Muscle layer of colon (tissue), 2 donors: ENCODE measurements around the gene ZNF341.

Experiments
- H3K27ac ChIP-seq: one replicate; pipeline ENCODE4 v1.7.0; 2013; ENCODE audit warnings: low read depth, mild to moderate bottlenecking, low read length, moderate library complexity
- H3K27me3 ChIP-seq, 2 donors: one replicate each; pipeline ENCODE4 v1.7.0; 2013; ENCODE audit warnings: low read length in 2 of 2, mild to moderate bottlenecking in 2 of 2; ENCODE audit not compliant: insufficient read depth in 2 of 2, control insufficient read depth in 1 of 2
- H3K36me3 ChIP-seq: one replicate; pipeline ENCODE4 v1.7.0; 2013; ENCODE audit warnings: mild to moderate bottlenecking, low read length; ENCODE audit not compliant: insufficient read depth
- H3K4me1 ChIP-seq: one replicate; pipeline ENCODE4 v1.7.0; 2013; ENCODE audit warnings: mild to moderate bottlenecking, low read length; ENCODE audit not compliant: insufficient read depth
- H3K4me3 ChIP-seq, 2 donors: one replicate each; pipeline ENCODE4 v1.7.0; 2013; ENCODE audit warnings: low read length in 2 of 2, low read depth in 1 of 2, mild to moderate bottlenecking in 1 of 2, moderate library complexity in 1 of 2
- H3K9ac ChIP-seq: one replicate; pipeline ENCODE4 v1.7.0; 2013; ENCODE audit warnings: low read length
- H3K9me3 ChIP-seq: one replicate; pipeline ENCODE4 v1.7.0; 2013; ENCODE audit warnings: mild to moderate bottlenecking, low read length
- donor health status: abdominal sarcoma.
- donor health status: Adenocarcinoma of cecum.

The ZNF341 gene

DNA sequence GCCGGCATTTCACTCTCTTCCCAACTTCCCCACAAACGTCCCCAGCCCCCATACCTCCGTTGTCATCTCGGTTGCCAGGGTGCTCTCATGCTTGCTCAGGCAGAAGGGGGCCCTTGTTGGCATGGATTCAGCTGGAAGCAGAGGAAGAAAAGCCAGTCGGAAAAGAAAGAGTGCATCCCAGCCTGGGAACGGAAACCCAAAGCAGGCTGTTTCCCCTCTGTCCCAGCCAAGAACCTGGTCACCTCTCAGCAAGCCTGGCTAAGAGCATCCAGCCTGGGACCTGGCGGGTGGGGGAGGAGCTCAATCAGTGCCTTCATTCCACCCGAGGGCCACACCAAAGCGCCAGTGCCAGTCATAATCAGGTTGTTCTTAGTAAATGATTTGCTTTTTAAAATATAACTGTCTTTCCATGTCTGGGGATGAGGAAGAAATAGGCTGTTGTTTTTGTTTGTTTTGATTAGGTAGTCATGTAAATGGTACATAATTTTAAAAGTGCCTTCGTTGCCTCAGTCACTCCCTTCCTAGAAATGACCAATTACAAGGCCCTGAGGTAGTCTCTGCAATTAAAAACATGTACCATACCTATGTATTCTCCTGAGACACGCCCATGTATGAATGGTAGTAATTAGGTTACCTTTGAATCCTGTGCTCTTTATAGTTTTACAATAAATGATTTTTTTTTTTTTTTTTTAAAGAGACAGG lies 100.5 kb downstream of the ZNF341 start:
- H3K4me3 ChIP-seq, result peak overlapping the region in 1 of 2 donors; percentile 11
- no peak overlapping the region for H3K9ac ChIP-seq
- no peaks in the 10 kb centered on the region for H3K36me3 ChIP-seq
- H3K27ac ChIP-seq, result no peak overlapping the region
- no peaks in the 10 kb centered on the region for H3K27me3 ChIP-seq
- peaks cover 84% of the 10 kb centered on the region for H3K4me1 ChIP-seq
- no peaks in the 10 kb centered on the region for H3K9me3 ChIP-seq

DNA sequence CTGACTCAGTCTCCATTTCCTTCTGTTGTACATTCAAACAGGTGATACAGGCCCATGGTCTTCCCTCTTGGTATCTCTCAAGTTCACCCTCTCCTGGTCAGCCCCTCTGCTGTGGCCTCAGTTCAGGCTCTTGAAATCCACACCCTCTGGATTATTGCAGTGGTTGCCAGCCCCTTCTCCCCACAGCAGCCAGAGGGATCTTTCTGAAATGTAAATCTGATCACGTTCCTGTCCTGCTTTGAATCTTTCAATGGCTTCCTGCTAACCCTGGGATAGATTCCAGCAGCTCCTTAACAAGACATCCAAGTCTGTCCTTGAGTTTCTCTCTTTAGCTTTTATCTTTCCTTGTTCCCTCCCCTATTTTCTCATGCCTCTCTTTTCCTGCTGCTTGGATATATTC lies 101.5 kb downstream of the ZNF341 start:
- no peaks in the 10 kb centered on the region for H3K36me3 ChIP-seq
- H3K9me3 ChIP-seq, result no peaks in the 10 kb centered on the region
- no peaks in the 10 kb centered on the region for H3K27me3 ChIP-seq
- no peak overlapping the region for H3K9ac ChIP-seq
- no peak overlapping the region for H3K4me3 ChIP-seq
- peak overlapping the region; percentile 43 for H3K27ac ChIP-seq
- peaks cover 83% of the 10 kb centered on the region for H3K4me1 ChIP-seq

DNA sequence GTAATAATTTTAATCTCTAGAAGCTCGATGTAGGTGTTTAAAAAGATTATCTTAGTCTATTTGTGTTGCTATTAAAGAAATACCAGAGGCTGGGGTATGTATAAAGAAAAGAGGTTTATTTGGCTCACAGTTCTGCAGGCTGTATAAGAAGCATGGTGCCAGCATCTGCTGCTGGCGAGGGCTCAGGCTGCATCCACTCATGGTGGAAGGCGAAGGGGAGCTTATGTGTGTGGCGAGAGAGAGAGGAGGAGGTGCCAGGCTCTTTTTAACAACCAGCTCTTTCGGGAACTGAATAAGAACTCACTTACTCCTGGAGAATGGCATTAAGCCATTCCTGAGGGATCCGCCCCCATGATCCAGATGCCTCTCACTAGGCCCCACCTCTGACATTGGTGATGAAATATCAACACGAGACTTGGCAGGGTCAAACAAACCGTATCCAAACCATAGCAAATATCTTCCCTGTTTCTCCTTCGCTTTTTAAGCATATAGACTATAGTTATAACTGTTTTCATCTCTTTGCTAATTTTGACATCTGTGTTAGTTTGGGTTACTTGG lies 103.9 kb downstream of the ZNF341 start:
- Histone ChIP-seq H3K4me3 (no peak overlapping the region), H3K27me3 (no peaks in the 10 kb centered on the region), H3K9me3 (no peaks in the 10 kb centered on the region), H3K36me3 (no peaks in the 10 kb centered on the region), H3K4me1 (peaks cover 81% of the 10 kb centered on the region), H3K9ac (no peak overlapping the region), H3K27ac (no peak overlapping the region)

DNA sequence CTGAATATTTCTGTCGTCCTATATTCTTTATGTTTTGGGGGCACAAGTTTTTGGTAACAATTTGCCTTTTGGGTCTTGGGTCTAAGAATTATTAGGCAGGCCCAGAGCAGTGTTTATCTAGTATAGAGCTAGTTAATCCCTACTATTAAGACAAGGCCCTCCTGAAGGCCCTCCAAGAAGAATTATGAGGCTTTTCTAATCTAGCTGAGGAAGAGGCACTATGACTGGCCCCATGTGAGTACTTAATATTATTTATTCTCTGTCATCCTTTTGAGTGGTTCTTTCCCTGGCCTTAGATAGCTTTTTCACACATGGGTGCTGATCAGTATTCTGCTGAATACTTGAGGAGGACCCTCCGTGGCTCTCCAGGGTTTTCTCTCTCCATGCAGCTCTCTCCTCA lies 104.5 kb downstream of the ZNF341 start:
- H3K27ac ChIP-seq, result no peak overlapping the region

DNA sequence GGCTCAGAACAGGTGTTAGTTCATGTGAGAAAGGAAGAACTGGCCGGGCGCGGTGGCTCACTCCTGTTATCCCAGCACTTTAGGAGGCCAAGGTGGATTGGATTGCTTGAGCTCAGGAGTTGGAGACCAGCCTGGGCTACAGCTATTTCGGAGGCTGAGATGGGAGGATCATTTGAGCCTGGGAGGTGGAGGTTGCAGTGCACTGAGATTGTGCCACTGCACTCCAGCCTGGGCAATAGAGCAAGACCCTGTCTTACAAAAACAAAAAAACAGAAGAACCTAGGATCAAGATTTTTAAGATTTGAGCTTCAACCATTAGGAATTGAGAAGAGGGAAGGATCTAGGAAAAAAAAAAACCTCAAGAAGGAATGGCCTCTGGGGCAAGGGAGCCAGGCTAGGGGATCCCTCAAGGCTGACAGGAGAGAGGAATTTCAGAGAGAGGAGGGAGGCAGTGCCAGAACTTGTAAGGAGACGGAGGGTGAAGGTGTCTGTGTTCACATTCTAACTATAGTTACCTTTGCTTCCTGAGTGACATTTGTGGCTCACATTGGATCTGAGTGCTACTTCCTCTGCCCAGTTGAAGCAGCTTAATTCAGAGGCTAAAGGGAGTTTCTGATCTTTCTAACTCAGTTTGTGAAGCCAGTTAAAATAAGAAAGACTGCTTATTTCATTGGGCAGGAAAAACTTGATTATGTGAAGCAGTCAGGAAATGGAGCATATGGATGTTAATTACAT lies 105.5 kb downstream of the ZNF341 start:
- H3K27me3 ChIP-seq, result no peaks in the 10 kb centered on the region
- H3K9me3 ChIP-seq, result no peaks in the 10 kb centered on the region
- peaks cover 88% of the 10 kb centered on the region for H3K4me1 ChIP-seq
- no peak overlapping the region for H3K27ac ChIP-seq
- no peak overlapping the region for H3K9ac ChIP-seq
- H3K36me3 ChIP-seq, result no peaks in the 10 kb centered on the region
- H3K4me3 ChIP-seq, result no peak overlapping the region

More for the DNA sequence above, 104.5 kb downstream of the ZNF341 start:
- Histone ChIP-seq H3K9me3 (no peaks in the 10 kb centered on the region), H3K9ac (no peak overlapping the region), H3K36me3 (no peaks in the 10 kb centered on the region), H3K4me1 (peaks cover 87% of the 10 kb centered on the region), H3K27me3 (no peaks in the 10 kb centered on the region), H3K4me3 (no peak overlapping the region)

DNA sequence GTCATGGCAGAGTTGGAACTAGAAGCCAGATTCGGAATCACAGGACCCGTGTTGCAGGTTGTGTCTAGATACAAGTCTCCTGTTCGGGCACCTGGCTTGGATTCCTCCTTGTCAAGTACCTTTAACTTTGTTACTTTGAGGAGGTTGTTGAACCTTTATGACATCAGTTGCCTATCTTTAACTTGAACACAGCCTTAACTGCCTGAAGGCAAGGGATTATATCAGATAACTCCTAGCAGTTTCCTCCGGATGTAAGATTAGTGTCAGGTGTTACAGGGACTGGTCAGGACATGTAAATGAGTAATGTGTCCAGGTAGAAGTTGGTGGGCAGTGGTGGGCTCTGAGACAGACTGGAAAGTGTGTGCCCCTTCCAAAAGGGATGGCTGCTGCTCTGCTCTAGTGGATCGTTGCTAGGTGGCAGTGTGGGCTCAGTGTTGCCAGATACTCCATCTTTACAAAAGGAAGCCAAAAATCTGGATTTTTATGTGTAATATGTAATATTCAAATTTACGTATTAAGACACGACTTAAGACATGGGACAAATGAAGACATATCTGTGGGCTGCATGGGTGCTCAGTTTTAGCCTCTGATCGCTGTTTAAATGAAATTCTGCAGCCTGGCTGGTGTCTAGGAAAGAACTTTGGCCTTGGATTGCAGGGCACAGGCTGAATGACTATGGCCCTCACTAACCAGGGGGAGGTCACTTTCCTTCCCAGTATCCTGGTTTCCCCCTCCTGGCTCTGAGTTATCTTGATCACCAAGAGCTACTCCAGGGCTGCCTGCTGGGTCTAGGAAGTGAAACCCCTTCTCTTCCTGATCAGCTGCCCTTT lies 106.5 kb downstream of the ZNF341 start:
- peaks cover 88% of the 10 kb centered on the region for H3K4me1 ChIP-seq
- no peak overlapping the region for H3K27ac ChIP-seq
- no peak overlapping the region for H3K9ac ChIP-seq
- no peak overlapping the region for H3K4me3 ChIP-seq
- H3K9me3 ChIP-seq, result no peaks in the 10 kb centered on the region
- no peaks in the 10 kb centered on the region for H3K27me3 ChIP-seq
- no peaks in the 10 kb centered on the region for H3K36me3 ChIP-seq

DNA sequence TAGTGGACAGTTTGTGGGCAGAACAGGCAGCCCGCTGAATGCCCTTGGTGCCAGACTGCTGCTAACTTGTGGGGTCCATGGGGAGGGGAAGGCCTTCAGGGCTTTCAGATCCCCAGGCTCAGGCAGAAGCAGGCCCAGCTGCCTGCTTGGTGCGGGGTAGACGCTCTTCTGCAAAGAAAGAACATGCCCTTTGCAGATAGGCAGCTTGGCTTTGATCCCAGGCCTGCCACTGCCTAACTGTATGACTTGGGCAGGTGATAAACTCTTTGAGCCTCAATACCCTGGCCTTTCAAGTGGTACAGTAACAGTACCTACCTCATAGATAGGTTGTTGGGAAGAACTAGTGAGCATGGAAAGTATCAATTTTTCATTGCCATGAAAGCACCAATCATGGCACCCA lies 107.8 kb downstream of the ZNF341 start:
- no peak overlapping the region for H3K27ac ChIP-seq
- no peak overlapping the region for H3K9ac ChIP-seq
- no peaks in the 10 kb centered on the region for H3K27me3 ChIP-seq
- peaks cover 86% of the 10 kb centered on the region for H3K4me1 ChIP-seq
- H3K36me3 ChIP-seq, result no peaks in the 10 kb centered on the region
- H3K4me3 ChIP-seq, result no peak overlapping the region
- no peaks in the 10 kb centered on the region for H3K9me3 ChIP-seq

DNA sequence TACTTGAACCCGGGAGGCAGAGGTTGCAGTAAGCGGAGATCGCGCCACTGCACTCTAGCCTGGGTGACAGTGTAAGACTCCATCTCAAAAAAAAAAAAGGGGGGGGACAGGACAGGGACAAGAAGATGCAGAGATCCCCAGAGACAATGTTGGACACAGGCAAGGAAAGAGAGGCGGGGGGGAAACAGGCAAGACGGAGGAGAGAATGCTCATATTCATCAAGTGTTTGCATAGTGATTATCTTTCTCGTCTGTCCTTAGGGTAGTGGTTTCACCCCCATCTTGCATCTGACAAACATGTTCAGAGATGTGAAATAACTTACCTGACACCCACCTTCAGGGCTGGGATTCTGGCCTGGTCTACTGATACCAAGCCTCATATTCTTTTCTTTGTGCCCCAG lies 108.4 kb downstream of the ZNF341 start:
- peaks cover 85% of the 10 kb centered on the region for H3K4me1 ChIP-seq

DNA sequence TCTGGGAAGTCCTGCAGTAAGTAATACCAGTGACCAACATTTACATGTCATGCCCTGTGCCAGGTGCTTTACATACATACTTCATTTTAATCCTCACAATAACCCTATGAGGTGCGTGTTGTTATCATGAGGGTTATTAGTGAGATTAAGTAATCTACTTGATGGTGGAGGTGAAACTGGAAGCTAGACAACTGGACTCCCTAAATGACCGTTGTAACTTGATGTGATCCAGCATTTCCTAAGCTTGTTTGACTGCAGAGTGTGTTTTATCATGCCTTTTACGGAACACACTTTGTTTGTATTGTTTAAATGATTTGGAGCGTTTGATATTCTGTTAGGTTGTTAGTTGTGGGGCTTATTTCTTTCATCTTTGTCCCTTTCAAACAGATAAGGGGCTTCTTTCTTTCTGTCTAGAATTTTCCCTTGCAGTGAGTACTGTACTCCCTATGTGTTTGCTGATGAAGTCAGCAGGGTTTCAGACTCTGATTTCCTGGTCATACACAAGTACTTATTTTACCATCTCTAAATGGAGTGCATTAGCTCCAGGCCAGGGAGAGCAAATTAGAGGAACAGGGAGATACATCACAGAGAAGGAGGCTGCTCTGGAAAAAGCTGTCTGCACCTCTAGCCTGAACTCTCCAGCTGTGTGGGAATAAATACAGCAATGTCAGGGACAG lies 109.1 kb downstream of the ZNF341 start:
- H3K4me3 ChIP-seq, result peak overlapping the region in 1 of 2 donors; percentile 29
- H3K36me3 ChIP-seq, result no peaks in the 10 kb centered on the region
- H3K4me1 ChIP-seq, result peaks cover 83% of the 10 kb centered on the region
- no peaks in the 10 kb centered on the region for H3K27me3 ChIP-seq
- H3K9me3 ChIP-seq, result no peaks in the 10 kb centered on the region
- no peak overlapping the region for H3K27ac ChIP-seq
- H3K9ac ChIP-seq, result no peak overlapping the region

More for the DNA sequence above, 108.4 kb downstream of the ZNF341 start:
- Histone ChIP-seq H3K36me3 (no peaks in the 10 kb centered on the region), H3K27me3 (no peaks in the 10 kb centered on the region), H3K27ac (no peak overlapping the region), H3K9me3 (no peaks in the 10 kb centered on the region), H3K4me3 (no peak overlapping the region), H3K9ac (no peak overlapping the region)

DNA sequence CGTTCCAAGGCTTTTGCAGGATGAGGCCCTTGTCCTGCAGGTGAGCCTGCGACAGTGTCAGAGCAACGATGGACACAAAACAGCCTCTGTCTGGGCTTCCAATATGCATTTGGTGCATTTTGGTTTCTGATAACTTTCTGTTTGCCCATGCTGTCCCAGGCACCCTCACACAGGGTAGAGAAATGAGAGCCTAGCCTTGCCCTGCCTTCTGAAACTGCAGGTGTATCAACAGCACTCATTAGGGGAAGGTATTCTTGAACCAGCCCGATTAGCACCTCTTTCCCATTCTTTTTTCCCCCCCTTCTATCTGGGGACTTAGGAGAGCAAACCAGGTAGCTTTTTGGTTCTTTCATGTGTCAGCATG lies 109.6 kb downstream of the ZNF341 start:
- H3K27ac ChIP-seq, result no peak overlapping the region
- H3K27me3 ChIP-seq, result no peaks in the 10 kb centered on the region
- H3K9me3 ChIP-seq, result no peaks in the 10 kb centered on the region
- H3K9ac ChIP-seq, result no peak overlapping the region
- no peaks in the 10 kb centered on the region for H3K36me3 ChIP-seq
- H3K4me1 ChIP-seq, result peaks cover 83% of the 10 kb centered on the region
- peak overlapping the region in 1 of 2 donors; percentile 29 for H3K4me3 ChIP-seq
